ENCODE measurements around the gene FADS2. TPM values are rescaled to one million over a fixed set of nuclear protein-coding genes. Genes with fewer than 3 reads are reported as not detected.

The FADS2 gene
- 10 to 100 TPM; 21.9 to 28.7 (median 22.0) TPM for polyA plus RNA-seq

- H3K27ac Mint-ChIP-seq = peak within 1 kb of the TSS; percentile 60 to 94 (median 82)
Observed at GRCh38 chr11:61827571-61828378, at the start of gene FADS2. FADS2 (plus strand) TSS chr11:61828300; CDS start chr11:61828391, 91 bp downstream.

GRCh38 chr11:61778357-61778886 is 49.7 kb upstream of the FADS2 start:
- Mint-ChIP-seq H3K9me3 (no peaks in the 10 kb centered on the region), H3K4me1 (peaks cover 25 to 30% of the 10 kb centered on the region in 2 donors), H3K36me3 (no peaks in the 10 kb centered on the region), H3K27me3 (ENCODE audit: low read depth in 3 of 3) (peaks cover 0 to 4% (median 2%) of the 10 kb centered on the region in 3 donors), H3K4me3 (peak overlapping the region; percentile 33 to 75 (median 59)), H3K27ac (no peak overlapping the region)
- no peak for DNase-seq

More at GRCh38 chr11:61827571-61828378, at the start of gene FADS2:
- Mint-ChIP-seq H3K9me3 (no peaks in the 10 kb centered on the region), H3K4me1 (peaks cover 45 to 46% of the 10 kb centered on the region in 2 donors), H3K4me3 (peak within 1 kb of the TSS; percentile 90 to 95 (median 92)), H3K27me3 (ENCODE audit: low read depth in 3 of 3) (peaks cover 0 to 2% (median 2%) of the 10 kb centered on the region in 3 donors), H3K36me3 (no peaks in the 10 kb centered on the region)
- peak; percentile 77 to 82 (median 78) for DNase-seq

- H3K27me3 Mint-ChIP-seq (ENCODE audit: low read depth in 3 of 3) = peaks cover 0 to 4% (median 2%) of the 10 kb centered on the region in 3 donors
- peaks cover 25 to 32% of the 10 kb centered on the region in 2 donors for H3K4me1 Mint-ChIP-seq
- H3K4me3 Mint-ChIP-seq = no peak overlapping the region
- DNase-seq = no peak
- H3K9me3 Mint-ChIP-seq = no peaks in the 10 kb centered on the region
- no peak overlapping the region for H3K27ac Mint-ChIP-seq
- no peaks in the 10 kb centered on the region for H3K36me3 Mint-ChIP-seq
Observed at GRCh38 chr11:61778920-61779650, 49.0 kb upstream of the FADS2 start.

- no peak overlapping the region for H3K4me3 Mint-ChIP-seq
- H3K27ac Mint-ChIP-seq = no peak overlapping the region
- peaks cover 25 to 28% of the 10 kb centered on the region in 2 donors for H3K4me1 Mint-ChIP-seq
- peaks cover 0 to 1% (median 1%) of the 10 kb centered on the region in 3 donors for H3K36me3 Mint-ChIP-seq
- H3K9me3 Mint-ChIP-seq = no peaks in the 10 kb centered on the region
- peaks cover 0 to 4% (median 2%) of the 10 kb centered on the region in 3 donors for H3K27me3 Mint-ChIP-seq (ENCODE audit: low read depth in 3 of 3)
- DNase-seq = no peak
Observed at GRCh38 chr11:61779666-61780525, 48.2 kb upstream of the FADS2 start.

- Mint-ChIP-seq H3K27me3 (ENCODE audit: low read depth in 3 of 3) (peaks cover 0 to 2% (median 1%) of the 10 kb centered on the region in 3 donors), H3K9me3 (no peaks in the 10 kb centered on the region), H3K27ac (no peak overlapping the region), H3K4me3 (no peak overlapping the region), H3K36me3 (peaks cover 0 to 5% (median 2%) of the 10 kb centered on the region in 3 donors), H3K4me1 (peaks cover 19 to 23% of the 10 kb centered on the region in 2 donors)
- DNase-seq = no peak
Observed at GRCh38 chr11:61780581-61781162, 47.4 kb upstream of the FADS2 start.

- peaks cover 0 to 2% (median 0%) of the 10 kb centered on the region in 3 donors for H3K27me3 Mint-ChIP-seq (ENCODE audit: low read depth in 3 of 3)
- H3K4me3 Mint-ChIP-seq = no peak overlapping the region
- peaks cover 0 to 5% (median 2%) of the 10 kb centered on the region in 3 donors for H3K36me3 Mint-ChIP-seq
- H3K27ac Mint-ChIP-seq = no peak overlapping the region
- peaks cover 12 to 15% of the 10 kb centered on the region in 2 donors for H3K4me1 Mint-ChIP-seq
- no peak for DNase-seq
- H3K9me3 Mint-ChIP-seq = no peaks in the 10 kb centered on the region
Observed at GRCh38 chr11:61781585-61781984, 46.5 kb upstream of the FADS2 start.

- Mint-ChIP-seq H3K4me1 (peaks cover 7 to 8% of the 10 kb centered on the region in 2 donors), H3K36me3 (peaks cover 0 to 5% (median 2%) of the 10 kb centered on the region in 3 donors), H3K27ac (no peak overlapping the region), H3K27me3 (ENCODE audit: low read depth in 3 of 3) (peaks cover 0 to 2% (median 0%) of the 10 kb centered on the region in 3 donors), H3K9me3 (no peaks in the 10 kb centered on the region), H3K4me3 (no peak overlapping the region)
- DNase-seq = no peak
Observed at GRCh38 chr11:61782299-61782698, 45.8 kb upstream of the FADS2 start.

- Mint-ChIP-seq H3K4me1 (peaks cover 4 to 7% of the 10 kb centered on the region in 2 donors), H3K9me3 (no peaks in the 10 kb centered on the region), H3K4me3 (no peak overlapping the region), H3K27me3 (ENCODE audit: low read depth in 3 of 3) (peaks cover 0 to 2% (median 0%) of the 10 kb centered on the region in 3 donors), H3K27ac (peak overlapping the region in 2 of 6 donors; percentile 39 to 44), H3K36me3 (peaks cover 0 to 5% (median 2%) of the 10 kb centered on the region in 3 donors)
- DNase-seq = no peak
Observed at GRCh38 chr11:61782841-61783240, 45.3 kb upstream of the FADS2 start.

- Mint-ChIP-seq H3K36me3 (peaks cover 2 to 5% (median 2%) of the 10 kb centered on the region in 3 donors), H3K4me1 (peaks cover 1 to 7% of the 10 kb centered on the region in 2 donors), H3K9me3 (no peaks in the 10 kb centered on the region), H3K4me3 (no peak overlapping the region), H3K27ac (peak overlapping the region in 1 of 6 donors; percentile 64), H3K27me3 (ENCODE audit: low read depth in 3 of 3) (no peaks in the 10 kb centered on the region)
- DNase-seq = no peak
Observed at GRCh38 chr11:61783717-61784505, 44.2 kb upstream of the FADS2 start.

GRCh38 chr11:61784506-61784805 is 43.6 kb upstream of the FADS2 start:
- no peak overlapping the region for H3K4me3 Mint-ChIP-seq

GRCh38 chr11:61785837-61786402 is 42.2 kb upstream of the FADS2 start:
- H3K4me3 Mint-ChIP-seq = no peak overlapping the region
- peaks cover 2 to 10% (median 5%) of the 10 kb centered on the region in 3 donors for H3K36me3 Mint-ChIP-seq
- H3K27ac Mint-ChIP-seq = peak overlapping the region in 1 of 6 donors; percentile 42
- H3K27me3 Mint-ChIP-seq (ENCODE audit: low read depth in 3 of 3) = peaks cover 0 to 2% (median 0%) of the 10 kb centered on the region in 3 donors
- DNase-seq = no peak
- H3K4me1 Mint-ChIP-seq = peaks cover 1 to 25% of the 10 kb centered on the region in 2 donors
- H3K9me3 Mint-ChIP-seq = no peaks in the 10 kb centered on the region

More at GRCh38 chr11:61784506-61784805, 43.6 kb upstream of the FADS2 start:
- DNase-seq = no peak
- H3K9me3 Mint-ChIP-seq = no peaks in the 10 kb centered on the region
- peaks cover 2 to 7% (median 5%) of the 10 kb centered on the region in 3 donors for H3K36me3 Mint-ChIP-seq
- H3K27me3 Mint-ChIP-seq (ENCODE audit: low read depth in 3 of 3) = no peaks in the 10 kb centered on the region
- peaks cover 1 to 11% of the 10 kb centered on the region in 2 donors for H3K4me1 Mint-ChIP-seq
- H3K27ac Mint-ChIP-seq = no peak overlapping the region
